Keratinocyte (primary cell): ENCODE measurements around the gene P2RY13. TPM values are rescaled to one million over a fixed set of nuclear protein-coding genes. Genes with fewer than 3 reads are reported as not detected.
A peak's percentile ranks its signal among the peaks of the same experiment; 100 is the strongest.

Experiments used
- DNase-seq: peaks from one replicate; pipeline ENCODE4 v3.0.0-alpha.2; 2011; ENCODE audit warnings: low read depth, missing footprints, low spot score
- FAIRE-seq: peaks from 2 replicates; lab custom pipeline; 2011; peaks lifted over from hg19 to GRCh38; lab: Jason Lieb, UNC
- H2AFZ ChIP-seq: 2 replicates; pipeline ENCODE4 v1.6.0; 2012; ENCODE audit warnings: low read length, control low read depth, inconsistent platforms; ENCODE audit not compliant: control insufficient read depth
- H3K27ac ChIP-seq: 2 replicates; pipeline ENCODE4 v1.5.1; 2011; ENCODE audit warnings: low read length; ENCODE audit not compliant: control insufficient read depth, insufficient read depth
- H3K27me3 ChIP-seq: 3 replicates; pipeline ENCODE4 v1.6.0; 2011; ENCODE audit warnings: low read length; ENCODE audit not compliant: control insufficient read depth, insufficient read depth; ENCODE audit errors: extremely low read depth
- H3K36me3 ChIP-seq, 2 experiments: 2 replicates in 1 of 2; 3 replicates in 1 of 2; pipeline ENCODE4 v1.5.1; 2011; ENCODE audit warnings: low read length in 2 of 2, mild to moderate bottlenecking in 1 of 2; ENCODE audit not compliant: control insufficient read depth in 2 of 2, insufficient read depth in 2 of 2; ENCODE audit errors: extremely low read depth in 1 of 2
- H3K4me1 ChIP-seq: 3 replicates; pipeline ENCODE4 v1.5.1; 2011; ENCODE audit warnings: low read length; ENCODE audit not compliant: control insufficient read depth, insufficient read depth; ENCODE audit errors: extremely low read depth
- H3K4me2 ChIP-seq: 3 replicates; pipeline ENCODE4 v1.6.0; 2011; ENCODE audit warnings: low read depth, low read length; ENCODE audit not compliant: control insufficient read depth, insufficient read depth; ENCODE audit errors: extremely low read depth
- H3K4me3 ChIP-seq, 3 experiments: fragments of 200-600 bp in 1 of 3; sonication (generic) in 1 of 3; 2 replicates in 2 of 3; 3 replicates in 1 of 3; pipeline ENCODE4 v1.5.1; 2011 to 2016; ENCODE audit warnings: low read length in 3 of 3, mild to moderate bottlenecking in 3 of 3, control low read depth in 2 of 3, inconsistent platforms in 1 of 3, low read depth in 1 of 3, mixed read lengths in 1 of 3, mixed run types in 1 of 3, moderate library complexity in 1 of 3; ENCODE audit not compliant: control insufficient read depth in 2 of 3, insufficient read depth in 2 of 3; ENCODE audit errors: extremely low read depth in 1 of 3
- H3K79me2 ChIP-seq: 2 replicates; pipeline ENCODE4 v1.6.0; 2012; ENCODE audit warnings: low read length; ENCODE audit not compliant: control insufficient read depth, insufficient read depth
- H3K9ac ChIP-seq: 3 replicates; pipeline ENCODE4 v1.6.0; 2011; ENCODE audit warnings: low read length; ENCODE audit not compliant: control insufficient read depth, insufficient read depth; ENCODE audit errors: extremely low read depth
- H3K9me1 ChIP-seq: 3 replicates; pipeline ENCODE4 v1.6.0; 2011; ENCODE audit warnings: low read length; ENCODE audit not compliant: control insufficient read depth, insufficient read depth; ENCODE audit errors: extremely low read depth
- H3K9me3 ChIP-seq: 2 replicates; pipeline ENCODE4 v1.5.1; 2012; ENCODE audit warnings: low read depth, low read length; ENCODE audit not compliant: control insufficient read depth
- H4K20me1 ChIP-seq: 3 replicates; pipeline ENCODE4 v1.6.0; 2011; ENCODE audit warnings: low read length; ENCODE audit not compliant: control insufficient read depth, insufficient read depth; ENCODE audit errors: extremely low read depth
- CTCF ChIP-seq, 3 experiments: IDR thresholded peaks in 1 of 3; conservative IDR thresholded peaks in 1 of 3; optimal IDR thresholded peaks in 1 of 3; 2 replicates in 2 of 3; 3 replicates in 1 of 3; pipeline versions ENCODE3 to v1.5.1; 2011; ENCODE audit warnings: low read length in 3 of 3, mild to moderate bottlenecking in 3 of 3, moderate library complexity in 2 of 3, control low read depth in 1 of 3, inconsistent platforms in 1 of 3; ENCODE audit not compliant: insufficient read depth in 2 of 3; ENCODE audit errors: extremely low read depth in 1 of 3
- EZH2 ChIP-seq: IDR thresholded peaks from one replicate; pipeline ENCODE4 v1.6.1; 2012; ENCODE audit warnings: inconsistent platforms, mild to moderate bottlenecking, low read length, moderate library complexity
- dilution Hi-C: fragments of 300-500 bp; cut with MboI; formaldehyde crosslinking; loops from one replicate; pipeline ENCODE4 v1.7.0; 2020; ENCODE audit warnings: low sequenced_read_pairs; ENCODE audit not compliant: extremely low pct_ligation_motif_present
- polyA plus RNA-seq, 5 experiments: library from polyadenylated mRNA; depleted of rRNA in 3 of 5; stranded (reverse) in 3 of 5; stranded (forward) in 1 of 5; unstranded in 1 of 5; fragments of >200 nt; gene quantifications; 1 replicate in 1 of 5; 2 replicates in 3 of 5; 3 replicates in 1 of 5; pipeline versions ENCODE4 v1.2.1 to v1.2.3, GENCODE V29; 2011 to 2012; ENCODE audit warnings: missing spikeins in 2 of 5, low read depth in 1 of 5, low replicate concordance in 1 of 5

Gene P2RY13
- polyA plus RNA-seq, 1 donor (not counting 4 experiments of a cell fraction or from before 2014, with no cell fraction given), result not detected

GRCh38 chr3:151362751-151363174 lies 33.4 kb upstream of the P2RY13 start:
- Histone ChIP-seq H3K9me3 (no peaks in the 10 kb centered on the region), H3K9ac (no peak overlapping the region), H3K4me2 (no peak overlapping the region), H3K4me3 (no peak overlapping the region), H3K27me3 (no peaks in the 10 kb centered on the region), H3K27ac (no peak overlapping the region), H3K36me3 (no peaks in the 10 kb centered on the region), H3K4me1 (no peaks in the 10 kb centered on the region), H2AFZ (no peak overlapping the region), H3K79me2 (no peaks in the 10 kb centered on the region), H3K9me1 (no peaks in the 10 kb centered on the region), H4K20me1 (no peaks in the 10 kb centered on the region)
- TF ChIP-seq CTCF (optimal IDR thresholded peaks at IDR 0.05 in 1 of 3, IDR thresholded peaks at IDR 0.05 in 1 of 3, conservative IDR thresholded peaks at IDR 0.05 in 1 of 3; ENCODE audit: extremely low read depth in 1 of 3, insufficient read depth in 2 of 3, low read length in 3 of 3), result no peak
- TF ChIP-seq EZH2, result no peak
- FAIRE-seq (no peak), DNase-seq (no peak)
- dilution Hi-C loops, result no loop called here

- no peak for TF ChIP-seq CTCF (optimal IDR thresholded peaks at IDR 0.05 in 1 of 3, IDR thresholded peaks at IDR 0.05 in 1 of 3, conservative IDR thresholded peaks at IDR 0.05 in 1 of 3; ENCODE audit: extremely low read depth in 1 of 3, insufficient read depth in 2 of 3, low read length in 3 of 3)
- TF ChIP-seq EZH2, result no peak
- FAIRE-seq (no peak), DNase-seq (no peak)
- Histone ChIP-seq H4K20me1 (no peaks in the 10 kb centered on the region), H3K9me3 (no peaks in the 10 kb centered on the region), H3K4me2 (peak overlapping the region; percentile 12), H3K4me1 (no peaks in the 10 kb centered on the region), H3K9me1 (no peaks in the 10 kb centered on the region), H3K36me3 (no peaks in the 10 kb centered on the region), H3K27me3 (no peaks in the 10 kb centered on the region), H3K9ac (no peak overlapping the region), H3K27ac (no peak overlapping the region), H3K4me3 (no peak overlapping the region), H2AFZ (peak overlapping the region; percentile 17), H3K79me2 (no peaks in the 10 kb centered on the region)
- dilution Hi-C loops, result no loop called here
Observed at GRCh38 chr3:151357463-151357850, 28.1 kb upstream of the P2RY13 start.
